NCI-H2227 (cell line): ENCODE measurements around the gene MYMK.
A peak's percentile ranks its signal among the peaks of the same experiment; 100 is the strongest.

Experiments
- DNase-seq: peaks from one replicate; lab custom pipeline; 2025; ENCODE audit not compliant: unreplicated experiment; lab: John Stamatoyannopoulos, UW

MYMK gene

GRCh38 chr9:133488686-133489252 is 36.0 kb downstream of the MYMK start:
- no peak for DNase-seq

- no peak for DNase-seq
Measured at GRCh38 chr9:133487331-133487725, 37.4 kb downstream of the MYMK start.

GRCh38 chr9:133485531-133486260 is 39.1 kb downstream of the MYMK start:
- no peak for DNase-seq

GRCh38 chr9:133484671-133485437 is 39.9 kb downstream of the MYMK start:
- peak; percentile 19 for DNase-seq

GRCh38 chr9:133483611-133484010 is 41.1 kb downstream of the MYMK start:
- DNase-seq = no peak

- DNase-seq = peak; percentile 84
Measured at GRCh38 chr9:133478851-133479711, 45.7 kb downstream of the MYMK start, which contains the start of gene SLC2A6. Gene SLC2A6 (minus strand): TSS chr9:133479099. CDS start chr9:133479059, 40 bp downstream.

GRCh38 chr9:133477992-133478850 is 46.5 kb downstream of the MYMK start:
- DNase-seq = no peak

- no peak for DNase-seq
Measured at GRCh38 chr9:133477461-133477860, 47.3 kb downstream of the MYMK start.

GRCh38 chr9:133476941-133477340 is 47.8 kb downstream of the MYMK start:
- DNase-seq = no peak

- DNase-seq = no peak
Measured at GRCh38 chr9:133476036-133476931, 48.5 kb downstream of the MYMK start.

- no peak for DNase-seq
Measured at GRCh38 chr9:133475292-133476012, 49.3 kb downstream of the MYMK start.

GRCh38 chr9:133474853-133475252 is 49.9 kb downstream of the MYMK start:
- DNase-seq = no peak

- no peak for DNase-seq
Measured at GRCh38 chr9:133474215-133474614, 50.5 kb downstream of the MYMK start.

GRCh38 chr9:133473743-133474142 is 51.0 kb downstream of the MYMK start:
- no peak for DNase-seq

- no peak for DNase-seq
Measured at GRCh38 chr9:133472753-133473378, 51.9 kb downstream of the MYMK start.

- DNase-seq = no peak
Measured at GRCh38 chr9:133472277-133472645, 52.5 kb downstream of the MYMK start.

GRCh38 chr9:133471551-133472276 is 53.0 kb downstream of the MYMK start:
- no peak for DNase-seq
